Measurements from ENCODE around the gene SVOP. TPM values are rescaled to one million over a fixed set of nuclear protein-coding genes. Genes with fewer than 3 reads are reported as not detected.

SVOP gene
- total and polyA plus RNA-seq, 2 experiments from 2014 or later: 0.10 TPM; not detected in 1

- no peak for ATAC-seq
- no peaks in the 10 kb centered on the region for H3K36me3 ChIP-seq (ENCODE audit: insufficient read depth)
- H3K27me3 Mint-ChIP-seq (ENCODE audit: insufficient read depth, low read depth, poor library complexity): no peaks in the 10 kb centered on the region
These were observed 37.9 kb upstream of the SVOP start for GRCh38 chr12:109058773-109059172.

More at GRCh38 chr12:109058773-109059172, 37.9 kb upstream of the SVOP start:
- H2AFZ ChIP-seq: no peak overlapping the region
- H3K4me3 ChIP-seq: no peak overlapping the region
- H3K4me1 ChIP-seq (ENCODE audit: insufficient read depth): peaks cover 2% of the 10 kb centered on the region; the same call in 1 of the 2 replicates
- Mint-ChIP-seq H3K9me3 (no peaks in the 10 kb centered on the region), H3K4me1 (peaks cover 2% of the 10 kb centered on the region), H3K4me3 (no peak overlapping the region), H3K36me3 (ENCODE audit: low read depth) (no peaks in the 10 kb centered on the region), H3K27ac (no peak overlapping the region)
- no peaks in the 10 kb centered on the region; the same call in 1 of the 2 replicates for H4K20me1 ChIP-seq (replicated peaks; ENCODE audit: insufficient read depth)
- H3K27me3 ChIP-seq (ENCODE audit: insufficient read depth): no peaks in the 10 kb centered on the region
- H3K27ac ChIP-seq (ENCODE audit: low read depth): no peak overlapping the region
- no peak overlapping the region for H3K4me2 ChIP-seq
- H3K79me2 ChIP-seq (replicated peaks; ENCODE audit: insufficient read depth): no peaks in the 10 kb centered on the region
- no peak for TF ChIP-seq REST (IDR thresholded peaks at IDR 0.05; ENCODE audit: unreplicated experiment)
- TF ChIP-seq ZNF114 (CRISPR knock-in tag; IDR thresholded peaks at IDR 0.05): no peak
- no peak for TF ChIP-seq POLR2AphosphoS5 (IDR thresholded peaks at IDR 0.05; ENCODE audit: low read depth)
- no peak for TF ChIP-seq JUNB (IDR thresholded peaks at IDR 0.05; ENCODE audit: unreplicated experiment)
- no peak for TF ChIP-seq EZH2 (IDR thresholded peaks at IDR 0.05; ENCODE audit: low read depth, unreplicated experiment)
- no peak for TF ChIP-seq CTCF (conservative IDR thresholded peaks at IDR 0.05; ENCODE audit: low read depth in 2 of 2)
- TF ChIP-seq EZH2phosphoT487 (IDR thresholded peaks at IDR 0.05; ENCODE audit: unreplicated experiment): no peak
- no peak for TF ChIP-seq ZNF331 (CRISPR knock-in tag; IDR thresholded peaks at IDR 0.05; ENCODE audit: low read depth)
- no peak for TF ChIP-seq CREB1 (CRISPR knock-in tag; IDR thresholded peaks at IDR 0.05; ENCODE audit: low read depth)
- no peak for TF ChIP-seq NANOG (IDR thresholded peaks at IDR 0.05; ENCODE audit: borderline replicate concordance)
- no peak for DNase-seq (ENCODE audit: low spot score)
- H3F3A ChIP-seq (replicated peaks; ENCODE audit: low read depth): no peaks in the 10 kb centered on the region
- no peaks in the 10 kb centered on the region for H3K9me2 ChIP-seq (ENCODE audit: insufficient read depth)

Data from GM23338 (cell line).